ENCODE measurements around the gene ACTN2. TPM values are rescaled to one million over a fixed set of nuclear protein-coding genes. Genes with fewer than 3 reads are reported as not detected.
A peak's percentile ranks its signal among the peaks of the same experiment; 100 is the strongest.

ACTN2 gene
- total RNA-seq, 1 donor from 2014 or later: 10.5 TPM

GRCh38 chr1:236692128-236692527 is 5.8 kb downstream of the ACTN2 start:
- Histone ChIP-seq H3K9me3 (no peaks in the 10 kb centered on the region), H3K36me3 (no peaks in the 10 kb centered on the region), H3K4me3 (no peak overlapping the region), H3K27me3 (no peaks in the 10 kb centered on the region), H3K27ac (no peak overlapping the region), H3K4me1 (peaks cover 0 to 4% of the 10 kb centered on the region in 2 donors)
- no peak for DNase-seq (ENCODE audit: low spot score in 2 of 2)
- TF ChIP-seq CTCF (IDR thresholded peaks at IDR 0.05): no peak
- intact Hi-C loops (cut with DNase I): no loop called here

- H3K4me3 ChIP-seq: no peak overlapping the region
- DNase-seq (ENCODE audit: low spot score in 2 of 2): no peak
- H3K4me1 ChIP-seq: peaks cover 0 to 4% of the 10 kb centered on the region in 2 donors
- intact Hi-C loops (cut with DNase I): no loop called here
- no peaks in the 10 kb centered on the region for H3K36me3 ChIP-seq
- no peak overlapping the region for H3K27ac ChIP-seq
- no peaks in the 10 kb centered on the region for H3K27me3 ChIP-seq
- H3K9me3 ChIP-seq: no peaks in the 10 kb centered on the region
- TF ChIP-seq CTCF (IDR thresholded peaks at IDR 0.05): no peak
These were observed 6.4 kb downstream of the ACTN2 start for GRCh38 chr1:236692742-236693141.

- Histone ChIP-seq H3K4me3 (peak overlapping the region in 1 of 2 donors; percentile 31), H3K36me3 (no peaks in the 10 kb centered on the region), H3K9me3 (no peaks in the 10 kb centered on the region), H3K27me3 (no peaks in the 10 kb centered on the region), H3K27ac (peak overlapping the region; percentile 17 to 38), H3K4me1 (peaks cover 0 to 20% of the 10 kb centered on the region in 2 donors)
- intact Hi-C loops (cut with DNase I): no loop called here
- no peak for TF ChIP-seq CTCF (IDR thresholded peaks at IDR 0.05)
- no peak for DNase-seq (ENCODE audit: low spot score in 2 of 2)
These were observed 13.1 kb downstream of the ACTN2 start for GRCh38 chr1:236699366-236699765.

DNA sequence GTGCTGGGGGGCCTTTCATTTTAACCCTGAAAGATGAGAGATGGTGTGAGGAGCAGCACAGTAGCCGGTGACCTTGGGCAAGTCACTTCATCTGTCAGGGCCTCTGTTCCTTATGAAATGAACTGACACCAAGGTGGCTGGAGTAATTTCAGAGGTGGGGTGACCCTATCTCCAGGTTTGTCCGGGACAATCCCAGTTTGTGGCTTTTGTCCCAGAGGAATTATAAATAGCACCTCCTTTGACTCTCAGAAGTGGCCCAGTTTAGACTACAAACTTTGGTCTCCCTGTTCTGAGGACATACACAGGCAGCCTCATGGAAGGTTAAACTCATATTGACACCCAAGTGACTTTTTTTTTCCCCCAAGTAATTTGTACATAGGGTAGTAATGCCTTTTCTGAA is 14.6 kb downstream of the ACTN2 start:
- no peak overlapping the region for H3K27ac ChIP-seq
- H3K9me3 ChIP-seq: no peaks in the 10 kb centered on the region
- H3K4me3 ChIP-seq: no peak overlapping the region
- no peak for TF ChIP-seq CTCF (IDR thresholded peaks at IDR 0.05)
- intact Hi-C loops (cut with DNase I): no loop called here
- DNase-seq (ENCODE audit: low spot score in 2 of 2): no peak
- H3K27me3 ChIP-seq: no peaks in the 10 kb centered on the region
- no peaks in the 10 kb centered on the region for H3K36me3 ChIP-seq
- H3K4me1 ChIP-seq: peaks cover 0 to 20% of the 10 kb centered on the region in 2 donors

DNA sequence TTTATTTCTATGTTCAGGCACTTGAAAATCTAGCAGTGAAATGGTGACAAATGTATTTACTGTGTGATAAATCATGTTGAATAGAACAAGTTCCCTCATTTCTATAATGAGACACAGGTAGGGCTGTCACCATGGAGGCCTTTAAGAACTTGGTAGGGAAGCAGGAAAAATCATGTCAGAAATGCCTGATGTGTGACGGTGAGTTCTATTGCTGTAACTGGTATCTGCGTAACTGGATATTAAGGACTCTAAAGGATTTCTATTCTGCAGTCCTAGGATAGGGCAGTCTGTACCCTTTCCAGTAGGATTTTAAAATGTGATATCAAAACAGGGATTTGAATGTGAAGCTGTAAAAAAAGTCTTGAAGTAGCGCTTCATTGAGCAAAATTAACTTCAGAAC is 15.5 kb downstream of the ACTN2 start:
- intact Hi-C loops (cut with DNase I): no loop called here
- Histone ChIP-seq H3K27ac (no peak overlapping the region), H3K36me3 (no peaks in the 10 kb centered on the region), H3K27me3 (no peaks in the 10 kb centered on the region), H3K4me1 (peaks cover 0 to 20% of the 10 kb centered on the region in 2 donors), H3K9me3 (no peaks in the 10 kb centered on the region), H3K4me3 (no peak overlapping the region)
- TF ChIP-seq CTCF (IDR thresholded peaks at IDR 0.05): no peak
- no peak for DNase-seq (ENCODE audit: low spot score in 2 of 2)

GRCh38 chr1:236702791-236703394 is 16.6 kb downstream of the ACTN2 start:
- Histone ChIP-seq H3K4me1 (peaks cover 0 to 20% of the 10 kb centered on the region in 2 donors), H3K27ac (no peak overlapping the region)
- intact Hi-C loops (cut with DNase I): no loop called here

More at GRCh38 chr1:236702791-236703394, 16.6 kb downstream of the ACTN2 start:
- no peaks in the 10 kb centered on the region for H3K36me3 ChIP-seq
- no peak for TF ChIP-seq CTCF (IDR thresholded peaks at IDR 0.05)
- no peaks in the 10 kb centered on the region for H3K9me3 ChIP-seq
- H3K27me3 ChIP-seq: no peaks in the 10 kb centered on the region
- no peak for DNase-seq (ENCODE audit: low spot score in 2 of 2)
- no peak overlapping the region for H3K4me3 ChIP-seq

Data from ascending aorta (tissue), 2 donors.